Naive thymus-derived CD8-positive, alpha-beta T cell (primary cell): ENCODE measurements around the gene FURIN. TPM values are rescaled to one million over a fixed set of nuclear protein-coding genes. Genes with fewer than 3 reads are reported as not detected.
A peak's percentile ranks its signal among the peaks of the same experiment; 100 is the strongest.
"Not testable (repeated sequence)": the region's sequence is repeated elsewhere in the genome, so short reads cannot be mapped to it uniquely, and the experiment has no call there.

Experiments used
- ATAC-seq, 2 donors: fragments of 150-1000 bp; cut with Tn5 transposase in 1 of 2; sonication (Bioruptor Pico), chemical (Tn5 transposase) in 1 of 2; 1 replicate in 1 of 2; 2 replicates in 1 of 2; pipeline ENCODE4 v1.10.0; 2021; ENCODE audit warnings: mild to moderate bottlenecking in 2 of 2, moderate library complexity in 2 of 2
- POLR2A ChIA-PET: fragments of 350-600 bp; sonication (Branson Sonifier 250); formaldehyde crosslinking; loops from one replicate; lab custom pipeline; 2021; ENCODE audit warnings: antibody characterized with exemption; lab: Charles Lee
- DNase-seq, 10 donors: peaks; one replicate each; pipeline versions ENCODE4 v3.0.0 to v3.0.0-alpha.2; 2020 to 2022
- H3K27ac Mint-ChIP-seq, 10 donors: one replicate each; pipeline ENCODE4 v1.8.0; 2020 to 2022; ENCODE audit warnings: mild to moderate bottlenecking in 10 of 10, mixed read lengths in 10 of 10, moderate library complexity in 4 of 10, inconsistent platforms in 1 of 10
- H3K27me3 Mint-ChIP-seq, 5 donors: one replicate each; pipeline ENCODE4 v1.8.0; 2021 to 2022; ENCODE audit warnings: mixed read lengths in 5 of 5
- H3K36me3 Mint-ChIP-seq, 3 donors: one replicate each; pipeline ENCODE4 v1.8.0; 2020 to 2022; ENCODE audit warnings: mixed read lengths in 3 of 3, mild to moderate bottlenecking in 2 of 3, inconsistent platforms in 1 of 3
- H3K4me1 Mint-ChIP-seq, 4 donors: one replicate each; pipeline ENCODE4 v1.8.0; 2021 to 2022; ENCODE audit warnings: mixed read lengths in 4 of 4
- H3K4me3 Mint-ChIP-seq, 10 donors: one replicate each; pipeline ENCODE4 v1.8.0; 2020 to 2022; ENCODE audit warnings: mild to moderate bottlenecking in 10 of 10, mixed read lengths in 10 of 10, moderate library complexity in 6 of 10, inconsistent platforms in 1 of 10
- H3K9me3 Mint-ChIP-seq, 9 donors: one replicate each; pipeline ENCODE4 v1.8.0; 2020 to 2022; ENCODE audit warnings: mixed read lengths in 9 of 9, mild to moderate bottlenecking in 3 of 9, inconsistent platforms in 1 of 9, moderate library complexity in 1 of 9
- polyA plus RNA-seq, 3 donors: library from polyadenylated mRNA; unstranded; fragments of 300-500 nt; fragmentation: Illumina TruSeq; gene quantifications; one replicate each; pipeline ENCODE4 v1.2.3, GENCODE V29; 2021
- total RNA-seq, 8 experiments: library from RNA in 2 of 8; stranded (reverse) in 2 of 8; gene quantifications; one replicate each; pipeline ENCODE4 v1.2.3 and lab custom pipeline; 2021 to 2026

FURIN gene
- total and polyA plus RNA-seq, 5 experiments from 2014 or later = 2.7 to 45.1 (median 10.5) TPM

DNA sequence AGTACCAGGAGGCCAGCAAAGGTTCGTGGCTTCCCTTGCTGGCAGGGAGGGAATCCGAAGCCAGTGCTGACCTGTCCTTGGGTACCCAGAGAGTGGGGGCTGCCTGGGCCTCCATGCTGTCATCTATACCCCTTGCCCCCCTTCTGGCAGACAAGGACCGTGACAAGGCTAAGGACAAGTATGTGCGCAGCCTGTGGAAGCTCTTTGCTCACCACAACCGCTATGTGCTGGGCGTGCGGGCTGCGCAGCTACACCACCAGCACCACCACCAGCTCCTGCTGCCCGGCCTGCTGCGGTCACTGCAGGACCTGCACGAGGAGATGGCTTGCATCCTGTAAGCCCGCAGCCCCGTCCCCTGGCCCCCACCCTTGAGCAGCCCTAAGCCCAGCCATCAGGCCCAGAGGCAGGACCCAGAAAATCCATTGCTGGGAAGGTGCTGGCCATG is 18.7 kb downstream of the FURIN start:
- POLR2A ChIA-PET = no interaction called here
- Mint-ChIP-seq H3K27me3 (peaks cover 0 to 9% (median 0%) of the 10 kb centered on the region in 5 donors), H3K4me1 (peaks cover 8 to 28% (median 15%) of the 10 kb centered on the region in 4 donors), H3K36me3 (no peaks in the 10 kb centered on the region), H3K9me3 (no peaks in the 10 kb centered on the region), H3K4me3 (no peak overlapping the region), H3K27ac (peak overlapping the region in 1 of 10 donors; percentile 20)
- ATAC-seq = no peak
- DNase-seq = no peak

DNA sequence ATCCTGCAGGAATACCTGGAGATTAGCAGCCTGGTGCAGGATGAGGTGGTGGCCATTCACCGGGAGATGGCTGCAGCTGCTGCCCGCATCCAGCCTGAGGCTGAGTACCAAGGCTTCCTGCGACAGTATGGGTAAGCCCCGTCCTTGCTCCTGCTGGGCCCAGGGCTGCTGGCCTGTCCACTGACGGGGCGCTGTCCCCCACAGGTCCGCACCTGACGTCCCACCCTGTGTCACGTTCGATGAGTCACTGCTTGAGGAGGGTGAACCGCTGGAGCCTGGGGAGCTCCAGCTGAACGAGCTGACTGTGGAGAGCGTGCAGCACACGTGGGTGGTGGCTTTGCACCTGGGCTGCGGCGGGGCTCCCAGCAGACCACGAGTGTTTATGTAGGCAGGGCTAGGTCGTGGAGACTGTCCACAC is 20.9 kb downstream of the FURIN start:
- H3K27me3 Mint-ChIP-seq = peaks cover 0 to 9% (median 0%) of the 10 kb centered on the region in 5 donors
- H3K27ac Mint-ChIP-seq = no peak overlapping the region
- no peaks in the 10 kb centered on the region for H3K36me3 Mint-ChIP-seq
- ATAC-seq = no peak
- H3K9me3 Mint-ChIP-seq = no peaks in the 10 kb centered on the region
- peak in 1 of 10 donors; percentile 41 for DNase-seq
- H3K4me3 Mint-ChIP-seq = peak overlapping the region in 1 of 10 donors; percentile 48
- H3K4me1 Mint-ChIP-seq = peaks cover 8 to 21% (median 15%) of the 10 kb centered on the region in 4 donors
- POLR2A ChIA-PET = interaction anchor here (1.1 kb wide), 1 partner anchor 13 kb away, joined by 3 read pairs; no protein-coding TSS in a partner anchor

DNA sequence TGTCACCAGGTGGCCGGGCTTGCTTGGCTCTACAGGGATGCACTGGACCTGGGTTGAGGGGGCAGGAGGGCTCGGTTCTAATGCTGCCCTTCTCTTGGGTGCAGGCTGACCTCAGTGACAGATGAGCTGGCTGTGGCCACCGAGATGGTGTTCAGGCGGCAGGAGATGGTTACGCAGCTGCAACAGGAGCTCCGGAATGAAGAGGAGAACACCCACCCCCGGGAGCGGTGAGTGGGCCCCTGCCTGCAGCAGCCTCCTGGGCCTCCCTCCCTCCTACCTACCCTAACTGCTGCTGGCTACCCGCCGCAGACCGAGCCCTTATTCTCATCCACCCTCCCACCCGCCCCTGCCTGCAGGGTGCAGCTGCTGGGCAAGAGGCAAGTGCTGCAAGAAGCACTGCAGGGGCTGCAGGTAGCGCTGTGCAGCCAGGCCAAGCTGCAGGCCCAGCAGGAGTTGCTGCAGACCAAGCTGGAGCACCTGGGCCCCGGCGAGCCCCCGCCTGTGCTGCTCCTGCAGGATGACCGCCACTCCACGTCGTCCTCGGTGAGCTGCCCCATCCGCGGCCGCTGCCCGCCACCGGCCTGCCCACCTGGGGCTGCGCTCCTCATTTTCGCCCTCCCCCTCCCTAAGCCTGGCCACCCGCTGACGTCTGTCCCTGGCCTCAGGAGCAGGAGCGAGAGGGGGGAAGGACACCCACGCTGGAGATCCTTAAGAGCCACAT is 21.5 kb downstream of the FURIN start:
- ATAC-seq = no peak
- Mint-ChIP-seq H3K27ac (no peak overlapping the region), H3K9me3 (no peaks in the 10 kb centered on the region), H3K4me3 (peak overlapping the region in 1 of 10 donors; percentile 48), H3K27me3 (peaks cover 0 to 7% (median 0%) of the 10 kb centered on the region in 5 donors), H3K4me1 (peaks cover 7 to 20% (median 11%) of the 10 kb centered on the region in 4 donors), H3K36me3 (no peaks in the 10 kb centered on the region)
- DNase-seq = no peak
- POLR2A ChIA-PET = interaction anchor here (1.1 kb wide), 1 partner anchor 12 kb away, joined by 3 read pairs; no protein-coding TSS in a partner anchor

DNA sequence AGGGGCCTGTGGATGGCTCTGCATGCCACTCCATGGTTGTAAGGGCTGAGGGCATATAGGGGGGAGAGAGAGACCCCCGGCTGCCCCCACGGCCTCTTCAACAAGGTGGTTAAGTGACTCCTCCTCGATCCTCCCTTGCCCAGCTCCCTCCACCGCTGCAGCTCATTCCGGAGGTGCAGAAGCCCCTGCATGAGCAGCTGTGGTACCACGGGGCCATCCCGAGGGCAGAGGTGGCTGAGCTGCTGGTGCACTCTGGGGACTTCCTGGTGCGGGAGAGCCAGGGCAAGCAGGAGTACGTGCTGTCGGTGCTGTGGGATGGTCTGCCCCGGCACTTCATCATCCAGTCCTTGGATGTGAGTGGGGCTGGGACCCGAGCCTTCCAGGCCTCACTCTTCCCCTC is 22.5 kb downstream of the FURIN start:
- no peak for DNase-seq
- no peak overlapping the region for H3K4me3 Mint-ChIP-seq
- peaks cover 4 to 10% (median 6%) of the 10 kb centered on the region in 4 donors for H3K4me1 Mint-ChIP-seq
- H3K9me3 Mint-ChIP-seq = no peaks in the 10 kb centered on the region
- no peak for ATAC-seq
- H3K36me3 Mint-ChIP-seq = no peaks in the 10 kb centered on the region
- POLR2A ChIA-PET = no interaction called here
- peak overlapping the region in 1 of 10 donors; percentile 38 for H3K27ac Mint-ChIP-seq
- peaks cover 0 to 5% (median 0%) of the 10 kb centered on the region in 5 donors for H3K27me3 Mint-ChIP-seq

DNA sequence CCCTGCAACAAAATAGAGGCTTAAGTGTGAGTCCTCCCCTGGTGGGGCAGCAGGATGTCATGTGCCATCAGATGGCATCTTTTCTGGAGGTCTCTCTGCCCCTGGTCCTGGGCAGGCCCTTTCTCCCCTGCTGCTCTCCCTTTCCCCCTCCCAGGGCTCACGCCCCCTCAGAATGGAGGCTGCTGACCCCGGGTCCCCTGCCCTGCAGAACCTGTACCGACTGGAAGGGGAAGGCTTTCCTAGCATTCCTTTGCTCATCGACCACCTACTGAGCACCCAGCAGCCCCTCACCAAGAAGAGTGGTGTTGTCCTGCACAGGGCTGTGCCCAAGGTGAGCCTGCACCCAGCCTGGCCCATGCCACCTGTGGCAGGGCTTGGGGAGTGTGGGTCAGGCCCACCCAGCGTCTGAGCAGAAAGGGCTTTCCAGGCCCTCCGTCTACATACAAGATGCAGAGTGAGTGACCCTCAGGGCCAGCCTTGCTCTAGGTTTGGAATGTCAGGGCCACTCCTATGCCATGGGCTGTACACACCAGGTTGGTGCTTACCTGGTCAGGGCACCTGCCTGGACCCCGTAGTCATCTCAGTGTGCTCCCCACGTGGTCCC is 23.1 kb downstream of the FURIN start:
- no peak overlapping the region for H3K4me3 Mint-ChIP-seq
- H3K36me3 Mint-ChIP-seq = no peaks in the 10 kb centered on the region
- H3K27me3 Mint-ChIP-seq = peaks cover 0 to 5% (median 0%) of the 10 kb centered on the region in 5 donors
- ATAC-seq (no peak), DNase-seq (no peak)
- POLR2A ChIA-PET = no interaction called here
- peaks cover 0 to 6% (median 3%) of the 10 kb centered on the region in 4 donors for H3K4me1 Mint-ChIP-seq
- no peaks in the 10 kb centered on the region for H3K9me3 Mint-ChIP-seq
- H3K27ac Mint-ChIP-seq = peak overlapping the region in 1 of 10 donors; percentile 53

DNA sequence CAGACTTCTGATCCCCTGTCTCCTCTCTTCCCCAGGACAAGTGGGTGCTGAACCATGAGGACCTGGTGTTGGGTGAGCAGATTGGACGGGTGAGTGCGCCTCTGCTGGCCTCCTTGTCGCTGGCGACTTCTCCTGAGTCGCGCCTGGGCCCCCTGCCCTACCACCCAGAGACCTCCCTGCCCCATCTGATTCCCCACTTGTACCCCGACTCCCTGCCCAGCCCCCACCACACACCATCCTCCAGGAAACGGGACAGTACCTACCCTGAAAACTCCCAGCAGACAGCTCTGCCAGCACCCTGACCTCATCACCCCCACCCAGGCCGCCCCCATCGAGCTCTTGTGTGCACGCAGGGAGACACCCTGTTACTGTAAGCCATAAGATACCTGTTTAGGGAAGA is 23.6 kb downstream of the FURIN start:
- no peaks in the 10 kb centered on the region for H3K9me3 Mint-ChIP-seq

DNA sequence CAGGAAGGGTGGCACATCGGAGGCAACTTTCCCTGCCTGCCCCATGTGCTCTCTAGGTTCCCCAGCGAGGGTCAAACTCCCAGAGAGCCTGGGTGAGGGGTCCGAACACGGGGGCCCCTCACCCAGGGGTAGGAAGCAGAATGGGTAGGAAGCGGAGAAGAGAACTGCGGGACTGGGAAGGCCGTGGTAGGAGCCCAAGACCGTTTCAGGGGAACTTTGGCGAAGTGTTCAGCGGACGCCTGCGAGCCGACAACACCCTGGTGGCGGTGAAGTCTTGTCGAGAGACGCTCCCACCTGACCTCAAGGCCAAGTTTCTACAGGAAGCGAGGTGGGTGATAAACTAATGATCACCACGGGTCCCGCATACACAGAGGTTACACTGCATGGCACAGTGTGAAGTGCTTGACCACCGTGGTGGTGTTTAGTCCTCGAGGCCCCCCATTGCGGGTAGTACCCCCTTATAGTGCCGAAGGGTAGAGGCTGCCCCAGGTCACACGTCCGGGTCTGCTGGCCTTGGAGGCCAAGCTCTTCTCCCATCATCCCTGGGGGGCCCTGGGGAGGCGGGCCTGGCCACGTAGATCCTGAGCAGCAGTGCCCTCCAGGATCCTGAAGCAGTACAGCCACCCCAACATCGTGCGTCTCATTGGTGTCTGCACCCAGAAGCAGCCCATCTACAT is 24.2 kb downstream of the FURIN start:
- POLR2A ChIA-PET = interaction anchor here (2.3 kb wide), 1 partner anchor 11 kb away, joined by 7 read pairs; the partner anchor contains the start of gene MAN2A2
- Mint-ChIP-seq H3K9me3 (no peaks in the 10 kb centered on the region), H3K27ac (peak overlapping the region in 1 of 10 donors; percentile 53), H3K27me3 (peaks cover 0 to 3% (median 0%) of the 10 kb centered on the region in 5 donors), H3K4me1 (peaks cover 0 to 14% (median 2%) of the 10 kb centered on the region in 4 donors), H3K36me3 (no peaks in the 10 kb centered on the region), H3K4me3 (no peak overlapping the region)
- no peak for ATAC-seq
- no peak for DNase-seq

More for the DNA sequence above, 23.6 kb downstream of the FURIN start:
- peak overlapping the region in 1 of 10 donors; percentile 53 for H3K27ac Mint-ChIP-seq
- peaks cover 0 to 12% (median 3%) of the 10 kb centered on the region in 4 donors for H3K4me1 Mint-ChIP-seq
- POLR2A ChIA-PET = interaction anchor here (2.3 kb wide), 1 partner anchor 12 kb away, joined by 7 read pairs; the partner anchor contains the start of gene MAN2A2
- no peak for ATAC-seq
- no peak for DNase-seq
- H3K36me3 Mint-ChIP-seq = no peaks in the 10 kb centered on the region
- no peak overlapping the region for H3K4me3 Mint-ChIP-seq
- H3K27me3 Mint-ChIP-seq = peaks cover 0 to 5% (median 0%) of the 10 kb centered on the region in 5 donors

DNA sequence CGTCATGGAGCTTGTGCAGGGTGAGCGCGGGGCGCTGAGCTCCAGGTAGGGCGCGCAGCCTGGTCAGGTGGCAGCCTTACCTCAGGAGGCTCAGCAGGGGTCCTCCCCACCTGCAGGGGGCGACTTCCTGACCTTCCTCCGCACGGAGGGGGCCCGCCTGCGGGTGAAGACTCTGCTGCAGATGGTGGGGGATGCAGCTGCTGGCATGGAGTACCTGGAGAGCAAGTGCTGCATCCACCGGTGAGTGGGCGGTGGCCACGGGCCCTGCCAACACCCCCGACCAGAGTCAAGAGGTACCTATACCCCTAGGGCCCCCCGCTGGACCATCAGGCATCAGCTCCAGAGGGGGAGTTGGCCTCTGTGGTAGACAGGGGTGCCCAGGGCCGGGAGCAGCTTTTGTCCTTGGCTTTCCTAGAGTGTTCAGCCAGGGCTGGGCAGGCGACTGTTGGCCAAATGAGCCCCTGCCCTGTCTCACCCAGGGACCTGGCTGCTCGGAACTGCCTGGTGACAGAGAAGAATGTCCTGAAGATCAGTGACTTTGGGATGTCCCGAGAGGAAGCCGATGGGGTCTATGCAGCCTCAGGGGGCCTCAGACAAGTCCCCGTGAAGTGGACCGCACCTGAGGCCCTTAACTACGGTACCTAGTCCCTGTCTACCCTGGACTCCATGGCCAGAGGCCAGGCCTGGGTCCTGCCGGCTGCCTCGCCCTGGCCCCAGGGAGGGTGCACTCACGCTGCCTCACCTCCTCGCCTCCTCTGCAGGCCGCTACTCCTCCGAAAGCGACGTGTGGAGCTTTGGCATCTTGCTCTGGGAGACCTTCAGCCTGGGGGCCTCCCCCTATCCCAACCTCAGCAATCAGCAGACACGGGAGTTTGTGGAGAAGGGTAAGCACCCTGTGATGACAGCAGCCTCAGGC is 25.0 kb downstream of the FURIN start:
- POLR2A ChIA-PET = interaction anchor here (2.3 kb wide), 1 partner anchor 10 kb away, joined by 7 read pairs; the partner anchor contains the start of gene MAN2A2
- Mint-ChIP-seq H3K4me1 (peaks cover 0 to 12% (median under 1%) of the 10 kb centered on the region in 4 donors), H3K36me3 (no peaks in the 10 kb centered on the region), H3K27ac (no peak overlapping the region), H3K9me3 (no peaks in the 10 kb centered on the region), H3K4me3 (no peak overlapping the region), H3K27me3 (peaks cover 0 to under 1% (median 0%) of the 10 kb centered on the region in 5 donors)
- ATAC-seq = no peak
- DNase-seq = no peak

DNA sequence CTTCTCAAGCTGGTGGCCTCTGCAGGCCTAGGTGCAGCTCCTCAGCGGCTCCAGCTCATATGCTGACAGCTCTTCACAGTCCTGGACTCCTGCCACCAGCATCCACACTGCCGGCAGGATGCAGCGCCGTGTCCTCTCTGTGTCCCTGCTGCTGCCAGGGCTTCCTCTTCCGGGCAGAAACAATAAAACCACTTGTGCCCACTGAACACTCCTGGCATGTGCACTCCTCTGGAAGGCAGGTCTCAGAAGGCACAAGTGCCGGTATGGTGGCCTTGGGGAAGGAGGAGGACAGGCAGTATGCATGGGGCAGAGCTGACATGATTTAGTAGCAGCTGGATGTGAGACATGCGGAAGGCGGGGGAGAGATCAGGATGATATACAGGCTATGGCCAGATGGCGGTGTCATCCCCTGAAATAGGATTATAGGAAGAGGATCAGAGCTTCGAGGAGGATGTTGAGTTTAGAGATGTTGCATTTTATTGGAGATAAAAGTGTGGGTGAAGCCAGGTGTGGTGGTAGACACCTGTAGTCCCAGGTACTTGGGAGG is 27.3 kb downstream of the FURIN start:
- DNase-seq (no peak), ATAC-seq (no peak)
- Mint-ChIP-seq H3K27ac (peak overlapping the region in 2 of 10 donors; percentile 5 to 57), H3K9me3 (no peaks in the 10 kb centered on the region), H3K4me3 (no peak overlapping the region), H3K36me3 (no peaks in the 10 kb centered on the region), H3K27me3 (no peaks in the 10 kb centered on the region), H3K4me1 (peaks cover 0 to 11% (median 2%) of the 10 kb centered on the region in 4 donors)
- POLR2A ChIA-PET = interaction anchor here (1.3 kb wide), 1 partner anchor 41 kb away, joined by 3 read pairs; no protein-coding TSS in a partner anchor

DNA sequence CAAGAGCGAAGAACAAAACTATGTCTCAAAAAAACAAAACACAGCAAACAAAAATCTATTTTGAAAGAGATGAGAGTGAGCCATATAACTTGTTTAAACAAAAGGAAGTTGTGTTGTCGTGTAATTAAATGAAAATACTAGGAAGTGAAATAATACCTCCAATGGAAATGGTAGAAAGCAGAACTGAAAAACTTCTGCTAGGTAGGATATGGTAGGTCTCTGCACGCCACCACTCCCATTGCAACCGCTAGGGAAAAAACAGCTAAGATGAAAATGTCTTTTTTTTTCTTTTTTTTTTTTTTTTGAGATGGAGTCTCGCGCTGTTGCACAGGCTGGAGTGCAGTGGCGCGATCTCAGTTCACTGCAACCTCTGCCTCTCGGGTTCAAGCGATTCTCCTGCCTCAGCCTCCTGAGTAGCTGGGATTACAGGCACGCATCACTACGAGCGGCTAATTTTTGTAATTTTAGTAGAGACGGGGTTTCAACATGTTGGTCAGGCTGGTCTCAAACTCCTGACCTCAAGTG is 28.8 kb downstream of the FURIN start:
- Mint-ChIP-seq H3K27ac (peak overlapping the region in 1 of 10 donors; percentile 59), H3K4me1 (peaks cover 9 to 23% (median 10%) of the 10 kb centered on the region in 4 donors)
- not testable (repeated sequence) for H3K36me3 Mint-ChIP-seq, H3K9me3 Mint-ChIP-seq, ATAC-seq, H3K4me3 Mint-ChIP-seq, DNase-seq, H3K27me3 Mint-ChIP-seq
- POLR2A ChIA-PET = interaction anchor here (0.7 to 10.7 kb wide), 2 partner anchors 37 to 322 kb away, joined by 3 to 237 read pairs; partner anchors contain the start of genes HDDC3 and UNC45A
